ENCODE data around the gene GRIA4. TPM values are rescaled to one million over a fixed set of nuclear protein-coding genes. Genes with fewer than 3 reads are reported as not detected.

GRIA4 gene
- total and polyA plus RNA-seq, 2 of the 13 experiments (the other 11 are each of a cell fraction or from before 2014, with no cell fraction given), result not detected

- no peaks in the 10 kb centered on the region for H3K4me1 ChIP-seq (ENCODE audit: insufficient read depth, low read length)
- no peaks in the 10 kb centered on the region for H4K20me1 ChIP-seq (ENCODE audit: insufficient read depth, low read length)
- no peaks in the 10 kb centered on the region for H3K36me3 ChIP-seq (replicated peaks in 1 of 2; ENCODE audit: control insufficient read depth in 1 of 2, insufficient read depth in 2 of 2, low read length in 2 of 2)
- H3K4me2 ChIP-seq (ENCODE audit: low read depth, low read length), result no peak overlapping the region
- no peak overlapping the region for H3K4me3 ChIP-seq (replicated peaks in 1 of 3; ENCODE audit: insufficient read depth in 1 of 3, low read depth in 2 of 3, low read length in 3 of 3)
- in situ Hi-C loops (cut with HindIII; ENCODE audit: extremely low pct_ligation_motif_present, low pct_unique_long_range_greater_than_20kb) (no loop called here), intact Hi-C loops (cut with micrococcal nuclease; ENCODE audit: unreplicated experiment) (no loop called here)
- POLR2A ChIA-PET, result no interaction called here
- no peak for FAIRE-seq
- H3K79me2 ChIP-seq (ENCODE audit: insufficient read depth, low read length), result no peaks in the 10 kb centered on the region
- no peak for ATAC-seq
- H3K27me3 ChIP-seq (ENCODE audit: control insufficient read depth in 1 of 2, insufficient read depth in 2 of 2, low read length in 2 of 2), result no peaks in the 10 kb centered on the region
- no peak for DNase-seq (ENCODE audit: low spot score)
- no peak overlapping the region for H3K27ac ChIP-seq (ENCODE audit: extremely low read length, insufficient read depth, low read length)
- no peak overlapping the region for H2AFZ ChIP-seq (ENCODE audit: low read length)
- H3K9ac ChIP-seq (ENCODE audit: insufficient read depth, low read depth, low read length), result no peak overlapping the region
- BruUV-seq (replicated peaks), result no TSS peak
- TF ChIP-seq ZHX2 (IDR thresholded peaks at IDR 0.05; ENCODE audit: low read depth), result no peak
- no peak for TF ChIP-seq ZHX2 (CRISPR knock-in tag; IDR thresholded peaks at IDR 0.05; ENCODE audit: borderline replicate concordance)
- TF ChIP-seq SMARCC2 (IDR thresholded peaks at IDR 0.05), result no peak
- no peak for TF ChIP-seq MLLT10 (CRISPR knock-in tag; IDR thresholded peaks at IDR 0.05)
- no peak for TF ChIP-seq ZUFSP (CRISPR knock-in tag; IDR thresholded peaks at IDR 0.05; ENCODE audit: borderline replicate concordance)
- TF ChIP-seq CCDC6 (CRISPR knock-in tag; IDR thresholded peaks at IDR 0.05), result no peak
- no peak for TF ChIP-seq RNF2 (conservative IDR thresholded peaks at IDR 0.05; ENCODE audit: low read depth)
- TF ChIP-seq NFATC3 (CRISPR knock-in tag; IDR thresholded peaks at IDR 0.05), result no peak
- TF ChIP-seq ZNF598 (CRISPR knock-in tag; IDR thresholded peaks at IDR 0.05; ENCODE audit: borderline replicate concordance), result no peak
- TF ChIP-seq RFXANK (CRISPR knock-in tag; IDR thresholded peaks at IDR 0.05), result no peak
- no peak for TF ChIP-seq ZNF775 (CRISPR knock-in tag; IDR thresholded peaks at IDR 0.05; ENCODE audit: borderline replicate concordance)
- TF ChIP-seq SCMH1 (CRISPR knock-in tag; IDR thresholded peaks at IDR 0.05; ENCODE audit: borderline replicate concordance), result no peak
- TF ChIP-seq CHCHD3 (CRISPR knock-in tag; IDR thresholded peaks at IDR 0.05), result no peak
- TF ChIP-seq PITX1 (CRISPR knock-in tag; IDR thresholded peaks at IDR 0.05), result no peak
- no peak for TF ChIP-seq JARID2 (CRISPR knock-in tag; IDR thresholded peaks at IDR 0.05; ENCODE audit: insufficient replicate concordance)
- TF ChIP-seq ZFP36L2 (CRISPR knock-in tag; IDR thresholded peaks at IDR 0.05), result no peak
- TF ChIP-seq ZBTB38 (CRISPR knock-in tag; IDR thresholded peaks at IDR 0.05), result no peak
- TF ChIP-seq ZNF10 (CRISPR knock-in tag; IDR thresholded peaks at IDR 0.05; ENCODE audit: borderline replicate concordance, low read depth), result no peak
- TF ChIP-seq MAX (IDR thresholded peaks at IDR 0.05), result no peak
- no peak for TF ChIP-seq SMARCE1 (IDR thresholded peaks at IDR 0.05; ENCODE audit: borderline replicate concordance)
- CTCF ChIA-PET (ENCODE audit: low intra/inter-chr PET ratio, low total read pairs), result no interaction called here
- H3K9me3 ChIP-seq (ENCODE audit: low read length), result no peaks in the 10 kb centered on the region
Observed at GRCh38 chr11:105603156-105603555, 6.7 kb upstream of the GRIA4 start.
